C4-2B (cell line): ENCODE data around the gene SUN1.
A peak's percentile ranks its signal among the peaks of the same experiment; 100 is the strongest.

Experiments
- H3K27ac ChIP-seq: fragments of 450-650 bp; 2 replicates; pipeline ENCODE4 v1.5.1; 2017
- CTCF ChIP-seq: fragments of 450-650 bp; conservative IDR thresholded peaks from 2 replicates; pipeline ENCODE4 v1.5.1; 2017; ENCODE audit warnings: mild to moderate bottlenecking
- ZFX ChIP-seq: fragments of 450-650 bp; IDR thresholded peaks from 2 replicates; pipeline ENCODE4 v1.6.1; 2017

SUN1 gene

GRCh38 chr7:832167-832967, at the start of gene SUN1:
Gene SUN1 (plus strand): TSS chr7:832476. CDS start chr7:832525, 49 bp downstream.
- no peak within 1 kb of the TSS for H3K27ac ChIP-seq
- TF ChIP-seq CTCF, result no peak
- no peak for TF ChIP-seq ZFX

GRCh38 chr7:782718-783449, 49.4 kb upstream of the SUN1 start:
- H3K27ac ChIP-seq, result no peak overlapping the region
- no peak for TF ChIP-seq ZFX

- no peak for TF ChIP-seq CTCF
- no peak for TF ChIP-seq ZFX
- no peak overlapping the region for H3K27ac ChIP-seq
Measured at GRCh38 chr7:783556-784490, 48.5 kb upstream of the SUN1 start.

GRCh38 chr7:784971-785370, 47.3 kb upstream of the SUN1 start:
- TF ChIP-seq CTCF (no peak), ZFX (no peak)
- no peak overlapping the region for H3K27ac ChIP-seq

GRCh38 chr7:785416-785815, 46.9 kb upstream of the SUN1 start:
- H3K27ac ChIP-seq, result no peak overlapping the region

GRCh38 chr7:786472-787255, 45.6 kb upstream of the SUN1 start:
- H3K27ac ChIP-seq, result no peak overlapping the region
- TF ChIP-seq CTCF (peak; percentile 85), ZFX (no peak)

More at GRCh38 chr7:785416-785815, 46.9 kb upstream of the SUN1 start:
- TF ChIP-seq ZFX (no peak), CTCF (no peak)
